AG04450 (cell line): ENCODE data around the gene EXTL1. TPM values are rescaled to one million over a fixed set of nuclear protein-coding genes. Genes with fewer than 3 reads are reported as not detected.

Source experiments
- CTCF ChIA-PET: fragments of 300-600, 350-600 bp; formaldehyde crosslinking; extraction: SDS; loops from one replicate; lab custom pipeline; 2022; ENCODE audit warnings: antibody characterized with exemption, inconsistent platforms; lab: Charles Lee
- POLR2A ChIA-PET: fragments of 350-600 bp; formaldehyde crosslinking; extraction: SDS; loops from one replicate; lab custom pipeline; 2021; ENCODE audit warnings: antibody characterized with exemption, inconsistent platforms; lab: Yijun Ruan, JAX
- DNase-seq: peaks from one replicate; pipeline ENCODE4 v3.0.0-alpha.2; 2011; ENCODE audit warnings: low read depth, low spot score
- H3K27ac ChIP-seq: one replicate; pipeline ENCODE4 v1.5.1; 2012; ENCODE audit warnings: low read depth, low read length, control low read depth
- H3K27me3 ChIP-seq: one replicate; pipeline ENCODE4 v1.6.0; 2012; ENCODE audit warnings: low read length; ENCODE audit not compliant: control insufficient read depth, insufficient read depth
- H3K4me3 ChIP-seq: 2 replicates; pipeline ENCODE4 v1.5.1; 2011; ENCODE audit warnings: mild to moderate bottlenecking, low read depth, low read length, control low read depth
- H3K9me3 ChIP-seq: 2 replicates; pipeline ENCODE4 v1.5.1; 2012; ENCODE audit warnings: low read length; ENCODE audit not compliant: control insufficient read depth, insufficient read depth
- polyA plus RNA-seq: library from polyadenylated mRNA; depleted of rRNA; stranded (reverse); fragments of >200 nt; gene quantifications from 2 replicates; pipeline ENCODE4 v1.2.3, GENCODE V29; 2011
- TF ChIP-seq, protein P1 (sequence below): IDR thresholded peaks from 2 replicates; pipeline ENCODE4 v1.5.1; 2011; ENCODE audit warnings: low read depth, low read length, control low read depth, inconsistent platforms

EXTL1 gene
- polyA plus RNA-seq, 1 experiment: 1.3 TPM

DNA sequence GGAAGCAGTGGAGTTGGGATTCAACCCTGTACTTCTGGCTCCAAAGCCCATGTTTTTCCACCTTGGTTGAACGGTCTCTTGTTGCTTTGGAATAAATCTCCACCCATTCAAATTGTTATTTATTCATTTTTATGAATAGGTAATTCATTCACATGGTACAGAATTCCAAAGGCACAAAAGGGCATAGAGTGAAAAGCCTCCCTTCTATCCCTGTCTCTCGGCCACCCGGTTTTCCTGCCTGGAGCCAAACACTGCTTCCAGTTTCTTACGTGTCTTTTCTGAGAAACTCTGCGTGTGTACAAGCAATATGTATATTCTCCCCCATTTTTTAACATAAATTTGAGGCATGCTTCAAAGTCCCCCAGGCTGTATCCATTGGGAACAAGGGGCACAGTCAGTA lies 3.9 kb downstream of the EXTL1 start:
- CTCF ChIA-PET: interaction anchor here (2.2 kb wide), 1 partner anchor 130 kb away, joined by 7 read pairs; no protein-coding TSS in a partner anchor

DNA sequence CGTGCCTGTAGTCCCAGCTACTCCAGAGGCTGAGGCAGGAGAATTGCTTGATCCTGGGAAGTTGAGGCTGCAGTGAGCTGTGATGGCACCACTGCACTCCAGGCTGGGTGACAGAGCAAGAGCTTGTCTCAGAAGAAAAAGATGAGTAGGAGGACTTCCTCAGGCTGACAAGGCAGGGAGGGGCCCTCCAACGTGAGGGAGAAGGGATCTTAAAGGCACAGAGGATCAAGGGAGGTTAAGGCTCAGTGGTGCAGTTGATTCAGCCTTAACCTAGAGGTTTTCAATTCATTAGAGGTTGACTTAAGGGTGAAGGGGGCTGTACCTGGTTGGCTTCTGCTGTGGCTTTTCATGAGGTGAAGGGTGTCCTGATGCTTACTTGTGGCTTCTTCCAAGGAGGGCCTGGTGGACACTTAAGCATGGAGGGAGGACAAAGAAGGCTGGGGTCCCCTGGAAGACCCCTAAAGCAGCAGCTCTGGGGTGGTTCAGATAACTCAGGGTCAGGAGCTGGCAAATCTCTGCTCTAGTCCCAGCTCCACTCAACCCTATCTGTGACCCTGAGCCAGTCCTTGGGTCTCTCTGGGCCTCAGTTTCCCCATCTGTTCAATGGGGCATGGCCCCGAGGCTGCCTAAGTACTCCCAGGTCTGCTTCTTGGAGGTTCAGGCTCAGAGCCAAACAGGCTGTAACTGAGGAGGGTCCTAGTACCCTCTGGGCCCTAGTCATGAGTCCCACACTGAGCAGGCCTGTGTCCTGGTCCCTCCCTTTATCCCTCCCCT lies 6.3 kb downstream of the EXTL1 start:
- Histone ChIP-seq H3K27ac (no peak overlapping the region), H3K9me3 (no peaks in the 10 kb centered on the region; the same call in 1 of the 2 replicates), H3K27me3 (peaks cover 4% of the 10 kb centered on the region), H3K4me3 (no peak overlapping the region)
- TF ChIP-seq, protein P1, sequence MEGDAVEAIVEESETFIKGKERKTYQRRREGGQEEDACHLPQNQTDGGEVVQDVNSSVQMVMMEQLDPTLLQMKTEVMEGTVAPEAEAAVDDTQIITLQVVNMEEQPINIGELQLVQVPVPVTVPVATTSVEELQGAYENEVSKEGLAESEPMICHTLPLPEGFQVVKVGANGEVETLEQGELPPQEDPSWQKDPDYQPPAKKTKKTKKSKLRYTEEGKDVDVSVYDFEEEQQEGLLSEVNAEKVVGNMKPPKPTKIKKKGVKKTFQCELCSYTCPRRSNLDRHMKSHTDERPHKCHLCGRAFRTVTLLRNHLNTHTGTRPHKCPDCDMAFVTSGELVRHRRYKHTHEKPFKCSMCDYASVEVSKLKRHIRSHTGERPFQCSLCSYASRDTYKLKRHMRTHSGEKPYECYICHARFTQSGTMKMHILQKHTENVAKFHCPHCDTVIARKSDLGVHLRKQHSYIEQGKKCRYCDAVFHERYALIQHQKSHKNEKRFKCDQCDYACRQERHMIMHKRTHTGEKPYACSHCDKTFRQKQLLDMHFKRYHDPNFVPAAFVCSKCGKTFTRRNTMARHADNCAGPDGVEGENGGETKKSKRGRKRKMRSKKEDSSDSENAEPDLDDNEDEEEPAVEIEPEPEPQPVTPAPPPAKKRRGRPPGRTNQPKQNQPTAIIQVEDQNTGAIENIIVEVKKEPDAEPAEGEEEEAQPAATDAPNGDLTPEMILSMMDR: no peak
- ChIA-PET POLR2A (interaction anchor here (0.7 kb wide), 1 partner anchor 14 kb away, joined by 5 read pairs; no protein-coding TSS in a partner anchor), CTCF (no interaction called here)
- no peak for DNase-seq

More for the DNA sequence above, 3.9 kb downstream of the EXTL1 start:
- TF ChIP-seq, protein P1: no peak
- Histone ChIP-seq H3K27ac (no peak overlapping the region), H3K27me3 (no peaks in the 10 kb centered on the region), H3K4me3 (no peak overlapping the region), H3K9me3 (no peaks in the 10 kb centered on the region; the same call in 1 of the 2 replicates)
- POLR2A ChIA-PET: interaction anchor here (0.7 kb wide), 1 partner anchor 74 kb away, joined by 5 read pairs; no protein-coding TSS in a partner anchor
- DNase-seq: no peak

DNA sequence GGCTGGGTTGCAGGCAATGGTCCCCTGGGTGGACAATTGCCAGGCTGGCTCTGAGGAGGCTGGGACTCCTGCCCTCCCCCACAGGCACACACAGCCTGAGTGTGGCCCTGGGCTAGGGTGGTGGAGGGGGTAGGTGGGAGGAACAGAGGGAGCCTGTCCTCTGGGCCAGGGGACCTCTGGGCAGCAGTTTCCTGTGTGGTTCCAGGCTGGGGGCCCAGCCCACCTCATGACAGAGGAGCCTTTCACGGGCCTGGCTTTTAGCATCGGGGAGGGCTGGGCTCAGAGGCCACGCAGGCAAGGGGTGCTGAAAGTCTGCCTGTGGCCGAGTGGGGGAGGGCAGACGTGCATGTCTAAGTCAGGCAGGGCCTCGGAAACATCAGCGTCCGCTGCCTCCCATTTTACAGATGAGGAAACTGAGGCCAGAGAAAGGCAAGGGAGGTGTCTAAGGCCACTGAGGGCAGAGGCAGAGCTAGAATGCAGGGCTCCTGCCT lies 7.0 kb downstream of the EXTL1 start:
- POLR2A ChIA-PET: no interaction called here
- Histone ChIP-seq H3K27ac (no peak overlapping the region), H3K4me3 (no peak overlapping the region), H3K27me3 (peaks cover 4% of the 10 kb centered on the region), H3K9me3 (no peaks in the 10 kb centered on the region)
- TF ChIP-seq, protein P1: no peak
- CTCF ChIA-PET: interaction anchor here (1.3 kb wide), 1 partner anchor 142 kb away, joined by 4 read pairs; the partner anchor contains the start of gene ZNF593
- DNase-seq: no peak

DNA sequence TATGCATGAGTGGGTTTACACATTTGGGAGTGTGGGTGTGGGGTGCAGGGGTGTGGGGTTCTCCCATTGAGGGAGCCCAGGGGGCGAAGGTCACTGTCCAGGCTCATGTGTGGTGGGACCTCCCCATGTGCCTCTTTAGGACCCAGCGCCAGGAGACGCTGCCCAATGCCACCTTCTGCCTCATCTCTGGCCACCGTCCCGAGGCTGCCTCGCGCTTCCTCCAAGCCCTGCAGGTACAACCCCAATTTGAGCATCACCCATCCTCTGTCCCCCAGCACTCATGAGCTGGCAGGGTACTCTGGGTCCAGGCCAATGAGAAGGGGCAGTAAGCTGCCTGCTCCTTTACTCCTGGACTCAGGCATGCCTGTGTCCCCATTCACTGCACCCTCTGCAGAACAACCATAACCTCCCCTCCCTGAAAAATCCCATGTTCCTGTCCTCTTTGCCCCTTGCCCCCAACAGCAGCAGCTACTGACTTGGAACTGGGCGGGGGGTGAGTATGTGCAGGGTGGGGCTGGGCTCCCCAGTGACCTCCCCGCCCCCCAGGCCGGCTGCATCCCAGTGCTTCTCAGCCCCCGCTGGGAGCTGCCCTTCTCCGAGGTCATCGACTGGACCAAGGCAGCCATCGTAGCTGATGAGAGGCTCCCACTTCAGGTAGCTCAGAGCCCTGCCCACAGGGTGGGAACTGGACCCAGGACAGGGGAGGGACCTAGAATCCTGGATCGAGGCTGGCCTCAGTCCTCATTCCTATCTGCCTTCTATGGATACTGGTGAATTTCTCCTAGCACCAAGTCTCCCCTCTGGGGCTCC lies 7.7 kb downstream of the EXTL1 start:
- DNase-seq: no peak
- Histone ChIP-seq H3K27ac (no peak overlapping the region), H3K27me3 (peaks cover 5% of the 10 kb centered on the region), H3K4me3 (no peak overlapping the region), H3K9me3 (no peaks in the 10 kb centered on the region)
- POLR2A ChIA-PET: no interaction called here
- CTCF ChIA-PET: interaction anchor here (1.1 to 1.3 kb wide), 3 partner anchors 11 to 388 kb away, joined by 3 to 4 read pairs (median 3); partner anchors contain the start of gene ZNF593
- TF ChIP-seq, protein P1: no peak
